Body of pancreas (tissue), 4 donors: Measurements from ENCODE around the gene TRAPPC12.

Source experiments
- POLR2A ChIP-seq, 3 donors: fragments of 450-650 bp; IDR thresholded peaks; one replicate each; pipeline ENCODE4 v1.6.1; 2016; ENCODE audit warnings: antibody characterized with exemption in 3 of 3, mild to moderate bottlenecking in 2 of 3
- TF ChIP-seq, protein P1 (sequence below), 7 experiments: fragments of 450-650 bp in 4 of 7; fragments of 200-600 bp in 3 of 7; sonication (generic) in 3 of 7; IDR thresholded peaks; one replicate each; pipeline ENCODE4 v1.5.1; 2016 to 2019; ENCODE audit warnings: antibody characterized with exemption in 7 of 7

DNA sequence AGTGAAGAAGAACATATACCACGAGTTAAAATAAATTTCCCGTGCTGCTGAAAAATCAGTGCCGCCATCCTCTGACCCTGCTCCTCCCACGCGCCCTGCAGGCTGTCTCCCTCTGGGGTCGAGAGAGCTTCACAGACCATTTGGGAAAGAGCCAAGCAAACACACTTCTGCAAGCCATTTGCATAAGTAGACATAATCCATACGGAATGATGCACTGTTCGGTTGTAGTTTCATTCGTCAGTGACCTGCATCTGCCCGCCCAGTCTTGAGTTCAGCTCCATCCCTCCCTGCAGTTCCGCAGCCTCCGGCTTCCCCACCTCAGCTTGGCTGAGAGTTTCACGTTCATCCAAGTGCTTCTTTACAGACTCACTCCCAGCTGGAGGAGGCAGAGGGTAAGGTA lies 69.6 kb downstream of the TRAPPC12 start:
- TF ChIP-seq POLR2A (IDR thresholded peaks at IDR 0.05), result no peak
- TF ChIP-seq, protein P1, sequence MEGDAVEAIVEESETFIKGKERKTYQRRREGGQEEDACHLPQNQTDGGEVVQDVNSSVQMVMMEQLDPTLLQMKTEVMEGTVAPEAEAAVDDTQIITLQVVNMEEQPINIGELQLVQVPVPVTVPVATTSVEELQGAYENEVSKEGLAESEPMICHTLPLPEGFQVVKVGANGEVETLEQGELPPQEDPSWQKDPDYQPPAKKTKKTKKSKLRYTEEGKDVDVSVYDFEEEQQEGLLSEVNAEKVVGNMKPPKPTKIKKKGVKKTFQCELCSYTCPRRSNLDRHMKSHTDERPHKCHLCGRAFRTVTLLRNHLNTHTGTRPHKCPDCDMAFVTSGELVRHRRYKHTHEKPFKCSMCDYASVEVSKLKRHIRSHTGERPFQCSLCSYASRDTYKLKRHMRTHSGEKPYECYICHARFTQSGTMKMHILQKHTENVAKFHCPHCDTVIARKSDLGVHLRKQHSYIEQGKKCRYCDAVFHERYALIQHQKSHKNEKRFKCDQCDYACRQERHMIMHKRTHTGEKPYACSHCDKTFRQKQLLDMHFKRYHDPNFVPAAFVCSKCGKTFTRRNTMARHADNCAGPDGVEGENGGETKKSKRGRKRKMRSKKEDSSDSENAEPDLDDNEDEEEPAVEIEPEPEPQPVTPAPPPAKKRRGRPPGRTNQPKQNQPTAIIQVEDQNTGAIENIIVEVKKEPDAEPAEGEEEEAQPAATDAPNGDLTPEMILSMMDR (IDR thresholded peaks at IDR 0.05), result no peak
